ENCODE data around the gene DDN.

- TF ChIP-seq CTCF (IDR thresholded peaks at IDR 0.05) (peak; percentile 70), RAD21 (IDR thresholded peaks at IDR 0.05; ENCODE audit: low read length) (peak; percentile 86), ELF1 (IDR thresholded peaks at IDR 0.05) (no peak)
Measured at GRCh38 chr12:48995086-48995879, 3.9 kb downstream of the DDN start.
